ELF-1 (cell line): ENCODE measurements around the gene OASL.
"Not testable (repeated sequence)": the region's sequence is repeated elsewhere in the genome, so short reads cannot be mapped to it uniquely, and the experiment has no call there.

ENCODE experiments used
- DNase-seq: peaks from one replicate; pipeline ENCODE4 v3.0.0-alpha.2; 2016; ENCODE audit warnings: low read depth, low spot score

The OASL gene

DNA sequence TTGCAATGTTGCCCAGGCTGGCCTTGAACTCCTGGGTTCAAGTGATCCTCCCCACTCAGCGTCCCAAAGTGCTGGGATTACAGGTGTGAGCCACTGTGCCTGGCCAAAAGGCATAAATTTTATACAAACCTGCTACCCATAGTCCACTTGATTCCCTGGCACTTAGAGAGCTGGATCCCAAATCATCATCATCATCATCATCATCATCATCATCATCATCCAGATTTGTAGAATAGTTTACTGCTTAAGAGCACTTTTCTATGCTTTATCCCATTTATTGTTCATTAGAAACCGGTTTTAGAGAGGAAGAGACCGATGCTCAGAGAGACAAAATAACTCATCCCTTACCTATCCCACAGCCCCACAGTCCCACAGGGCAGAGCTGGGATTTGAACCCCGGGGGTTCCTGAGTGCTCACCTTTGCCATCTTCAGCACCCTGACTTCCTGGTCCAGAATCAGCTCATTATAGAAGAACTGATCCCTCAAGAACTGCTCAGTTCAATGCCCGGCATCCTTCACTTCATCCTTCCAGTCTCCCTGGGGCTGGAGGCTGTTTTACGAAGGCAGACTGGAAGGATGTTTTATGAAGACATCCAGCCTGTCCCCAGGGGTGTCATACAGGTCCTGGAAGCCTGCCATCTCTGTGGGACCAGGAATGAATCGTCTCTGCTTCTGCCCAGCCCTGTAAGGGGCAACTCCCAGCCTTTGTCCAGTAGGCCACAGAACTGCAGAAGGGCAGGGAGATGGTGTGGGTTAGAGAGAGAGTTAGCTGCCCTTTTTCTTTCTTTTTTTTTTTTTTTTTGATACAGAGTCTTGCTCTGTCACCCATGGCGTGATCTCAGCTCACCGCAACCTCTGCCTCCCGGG, 20.2 kb upstream of the OASL start:
- no peak for DNase-seq

- DNase-seq: no peak
Measured at GRCh38 chr12:121057794-121058193, 18.7 kb upstream of the OASL start.

DNA sequence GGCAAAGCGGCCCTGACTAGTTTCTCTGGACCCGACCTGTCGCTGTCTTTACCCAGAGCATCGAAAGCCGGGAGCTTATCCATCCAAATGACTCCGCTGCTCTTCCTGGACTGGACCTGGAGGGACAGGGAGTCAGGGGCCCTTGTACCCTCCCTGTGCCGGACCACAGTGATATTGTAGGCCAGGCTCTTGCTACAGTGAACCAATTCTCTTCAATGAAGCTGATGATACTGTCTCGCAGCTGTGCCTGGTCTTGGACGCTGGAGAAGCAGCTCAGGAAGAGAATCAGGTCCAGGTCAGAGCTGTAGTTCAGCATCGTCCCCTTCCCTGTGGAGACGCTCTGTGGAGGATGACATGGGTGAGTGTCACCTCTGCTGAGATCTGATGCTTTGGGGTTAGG, 14.7 kb upstream of the OASL start:
- no peak for DNase-seq

DNA sequence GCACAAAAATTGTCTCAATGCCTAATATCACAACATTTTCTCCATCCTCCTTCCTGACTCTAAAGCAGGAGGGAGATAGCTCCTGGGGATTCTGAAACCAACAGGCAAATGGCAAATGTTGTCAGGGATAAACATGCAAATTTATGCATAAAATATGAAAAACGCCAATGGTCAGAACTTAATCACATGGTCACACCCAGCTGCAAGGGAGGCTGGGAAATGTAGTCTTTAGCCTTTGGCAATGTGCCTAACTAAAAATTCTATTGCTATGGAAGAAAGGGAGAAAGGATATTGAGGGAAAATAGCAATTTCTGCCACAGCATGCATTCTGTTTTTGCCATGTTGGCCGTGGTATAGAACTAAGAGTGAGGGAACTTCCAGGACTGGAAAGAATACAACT, 11.7 kb upstream of the OASL start:
- DNase-seq: no peak

DNA sequence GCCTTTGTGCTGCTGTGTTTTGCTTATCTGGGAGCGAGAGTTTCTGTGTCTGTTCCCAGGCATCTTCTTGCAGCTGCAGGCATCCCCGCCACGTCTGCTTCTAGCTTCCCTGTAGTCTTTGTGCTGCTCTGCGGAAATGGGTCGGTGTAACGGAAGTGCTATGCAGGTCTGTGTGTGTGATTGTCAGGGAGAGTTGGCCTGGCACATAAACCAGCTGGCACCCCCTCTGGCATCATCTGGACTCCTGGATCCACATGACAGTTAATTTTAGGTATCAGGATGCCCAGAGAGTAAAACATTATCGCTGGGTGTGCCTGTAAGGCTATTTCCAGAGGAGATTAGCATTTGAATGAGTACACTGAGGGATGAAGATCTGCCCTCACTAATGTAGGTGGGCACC, 9.4 kb upstream of the OASL start:
- no peak for DNase-seq

DNA sequence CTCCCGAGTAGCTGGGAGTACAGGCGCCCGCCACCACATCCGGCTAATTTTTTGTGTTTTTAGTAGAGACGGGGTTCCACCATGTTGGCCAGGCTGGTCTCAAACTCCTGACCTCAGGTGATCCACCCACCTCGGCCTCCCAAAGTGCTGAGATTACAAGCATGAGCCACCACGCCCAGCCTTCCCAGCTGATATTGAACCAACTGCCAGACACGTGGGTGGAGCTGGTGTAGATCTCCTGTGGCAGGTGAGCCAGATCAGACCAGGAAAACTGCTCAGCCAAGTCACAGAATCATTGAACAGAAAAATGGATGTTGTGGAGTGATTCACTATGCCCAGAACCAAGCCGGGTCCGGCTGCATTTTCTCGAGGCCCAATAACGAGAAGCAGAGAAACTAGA, 8.4 kb upstream of the OASL start:
- DNase-seq: not testable (repeated sequence)

DNA sequence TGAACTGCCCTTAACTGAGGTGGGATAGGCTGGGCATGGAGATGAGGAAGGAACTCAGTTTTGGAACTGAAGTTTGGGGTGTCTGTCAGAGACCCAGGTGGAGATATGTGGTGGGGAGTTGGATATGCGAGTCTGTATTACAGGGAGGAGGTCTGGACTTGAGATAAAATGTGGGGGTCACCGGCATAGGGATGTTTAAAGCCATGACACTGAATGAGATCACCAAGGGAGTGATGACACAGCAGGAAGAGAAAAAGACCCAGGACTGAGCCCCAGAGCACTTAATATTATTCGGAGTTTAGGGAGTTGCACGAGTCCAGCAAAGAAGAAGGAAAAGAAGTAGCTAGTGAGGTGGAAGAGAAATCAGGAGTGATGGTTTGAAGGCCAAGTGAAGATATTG, 4.0 kb upstream of the OASL start:
- DNase-seq: no peak

DNA sequence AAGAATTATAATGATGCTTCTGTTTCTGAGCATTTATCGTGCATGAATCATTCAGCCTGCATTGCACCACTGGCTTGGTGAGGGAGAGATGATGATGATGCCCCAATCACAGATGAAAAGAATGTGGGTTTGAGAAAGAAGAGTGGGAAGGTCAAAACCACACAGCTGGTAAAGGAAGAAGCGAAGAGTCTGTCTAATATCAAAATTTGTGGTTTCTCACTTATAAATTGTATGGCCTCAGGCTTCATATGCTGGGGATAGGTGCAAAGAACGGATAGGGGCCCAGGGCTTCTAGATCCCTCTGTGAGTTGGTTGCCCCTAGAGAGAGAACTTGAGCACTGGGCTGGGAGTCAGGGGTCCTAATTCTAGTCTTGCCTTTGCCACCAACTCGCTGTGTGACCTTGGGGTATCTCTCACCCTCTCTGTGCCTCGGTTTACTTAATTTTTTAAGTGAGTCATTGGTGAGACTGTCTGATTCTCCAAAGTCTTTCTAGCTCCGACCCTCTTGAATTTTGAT, 2.2 kb downstream of the OASL start:
- no peak for DNase-seq

- DNase-seq: no peak
Measured at GRCh38 chr12:121034616-121035305, 4.3 kb downstream of the OASL start.

DNA sequence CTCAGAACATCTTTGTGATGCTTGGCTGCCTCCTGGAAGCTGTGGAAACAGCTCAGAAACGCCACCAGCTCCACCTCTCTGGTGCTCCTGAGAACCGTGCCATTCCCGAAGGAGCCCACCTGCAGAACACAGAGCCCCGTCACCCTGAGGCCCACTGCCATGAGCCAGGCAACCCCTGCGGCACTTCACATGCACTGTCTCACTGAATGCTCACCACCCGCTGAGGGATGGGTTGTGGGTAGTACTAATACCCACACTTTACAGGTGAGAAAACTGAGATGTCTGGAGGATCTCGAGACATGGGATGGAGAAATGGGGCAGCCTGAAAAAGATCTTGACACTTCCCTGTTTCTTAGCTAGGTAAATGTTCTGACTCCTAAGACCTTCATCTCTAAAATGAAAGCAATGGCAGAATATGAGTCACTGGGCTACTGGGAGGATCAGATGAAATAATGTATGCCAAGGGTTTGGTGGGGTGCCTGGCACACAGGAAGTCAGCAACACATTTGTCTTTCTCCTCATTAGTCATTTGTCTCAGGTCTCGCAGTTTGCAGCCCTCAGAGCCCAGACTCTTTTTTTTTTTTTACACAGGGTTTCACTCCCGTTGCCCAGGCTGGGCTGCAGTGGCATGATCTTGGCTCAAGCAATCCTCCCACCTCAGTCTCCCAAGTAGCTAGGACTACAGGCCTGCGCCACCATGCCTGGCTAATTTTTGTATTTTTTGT, 5.3 kb downstream of the OASL start:
- DNase-seq: no peak

DNA sequence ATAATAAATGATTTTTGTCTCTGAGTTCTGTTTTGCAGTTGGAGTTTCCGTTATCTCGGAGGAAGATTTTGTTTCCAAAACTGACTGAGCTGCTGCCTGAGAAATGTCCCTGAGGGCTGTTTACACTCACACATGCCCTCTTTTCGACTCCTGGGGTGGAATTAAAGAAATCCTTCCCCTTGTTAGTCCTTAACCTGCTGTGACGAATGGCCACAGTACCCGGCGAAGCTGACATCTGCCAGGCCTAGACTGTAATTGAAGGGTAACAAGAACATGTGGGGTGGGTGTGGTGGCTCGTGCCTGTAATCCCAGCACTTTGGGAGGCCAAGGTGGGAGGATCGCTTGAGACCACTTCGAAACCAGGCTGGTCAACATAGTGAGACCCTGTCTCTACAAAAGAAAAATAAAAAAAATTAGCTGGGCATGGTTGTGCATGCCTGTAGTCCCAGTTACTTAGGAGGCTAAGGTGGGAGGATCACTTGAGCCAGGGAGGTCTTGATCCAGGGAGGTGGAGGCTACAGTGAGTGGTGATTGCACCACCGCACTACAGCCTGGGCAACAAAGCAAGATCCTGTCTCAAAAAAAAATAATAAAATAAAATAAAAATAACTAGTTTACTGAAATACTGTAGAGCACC, 8.4 kb downstream of the OASL start:
- DNase-seq: peak; percentile 75

GRCh38 chr12:121026274-121027045, 12.6 kb downstream of the OASL start:
- DNase-seq: peak; percentile 68

- DNase-seq: no peak
Measured at GRCh38 chr12:121025442-121026226, 13.4 kb downstream of the OASL start.

DNA sequence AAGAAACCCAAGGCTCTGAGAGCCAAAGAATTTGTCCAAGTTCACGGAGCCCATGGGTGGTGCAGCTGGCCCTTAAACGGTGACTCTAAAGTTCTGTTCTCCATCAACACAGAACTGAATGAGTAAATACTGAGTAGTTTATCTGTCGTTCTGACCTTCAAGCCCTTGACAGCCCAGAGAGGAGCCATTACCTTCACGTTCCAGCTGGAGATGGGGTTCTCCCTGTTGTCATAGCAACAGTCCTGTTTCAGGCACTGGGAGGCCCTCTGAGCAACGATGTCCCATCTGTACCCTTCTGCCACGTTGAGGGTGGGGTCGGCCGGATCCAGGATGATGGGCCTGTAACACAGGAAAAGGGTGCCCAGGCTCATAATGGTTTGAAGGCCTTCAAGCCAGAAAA, 15.2 kb downstream of the OASL start:
- DNase-seq: no peak

- no peak for DNase-seq
Measured at GRCh38 chr12:121022713-121023112, 16.3 kb downstream of the OASL start.

DNA sequence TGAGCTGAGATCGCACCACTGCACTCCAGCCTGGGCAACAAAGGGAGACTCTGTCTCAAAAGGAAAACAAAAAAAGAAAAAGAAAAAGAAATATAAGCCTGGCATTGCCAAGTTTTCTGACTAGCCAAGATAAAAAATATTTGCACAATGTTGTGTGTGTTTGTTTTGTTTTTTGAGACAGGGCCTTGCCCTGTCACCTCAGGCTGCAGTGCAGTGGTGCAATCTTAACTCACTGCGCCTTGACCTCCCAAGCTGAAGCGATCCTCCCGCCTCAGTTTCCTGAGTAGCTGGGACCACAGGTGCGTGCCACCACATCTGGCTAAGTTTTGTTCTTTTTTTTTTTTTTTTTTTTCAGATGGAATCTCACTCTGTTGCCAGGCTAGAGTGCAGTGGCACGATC, 17.3 kb downstream of the OASL start:
- no peak for DNase-seq

GRCh38 chr12:121018860-121019617, 20.0 kb downstream of the OASL start:
- no peak for DNase-seq

- no peak for DNase-seq
Measured at GRCh38 chr12:121017966-121018491, 21.0 kb downstream of the OASL start.
